HFF-Myc (cell line): ENCODE measurements around the gene TTC13.

Experiments used
- DNase-seq: peaks from one replicate; pipeline ENCODE4 v3.0.0-alpha.2; 2011; ENCODE audit warnings: low read depth; ENCODE audit errors: extremely low read depth
- H3K4me3 ChIP-seq: replicated peaks from 2 replicates; pipeline ENCODE4 v1.5.1; 2011; ENCODE audit warnings: low read depth, mild to moderate bottlenecking, control low read depth, low read length
- CTCF ChIP-seq: IDR thresholded peaks from 2 replicates; pipeline ENCODE4 v1.5.1; 2012; ENCODE audit warnings: mild to moderate bottlenecking, low read depth, low read length, control low read depth; ENCODE audit errors: missing control alignments

TTC13 gene

GRCh38 chr1:230902349-230902923 is 76.2 kb downstream of the TTC13 start:
- no peak for TF ChIP-seq CTCF
- H3K4me3 ChIP-seq: no peak overlapping the region
- DNase-seq: no peak

GRCh38 chr1:230901671-230902070 is 77.0 kb downstream of the TTC13 start:
- no peak for TF ChIP-seq CTCF
- H3K4me3 ChIP-seq: no peak overlapping the region
- no peak for DNase-seq

DNA sequence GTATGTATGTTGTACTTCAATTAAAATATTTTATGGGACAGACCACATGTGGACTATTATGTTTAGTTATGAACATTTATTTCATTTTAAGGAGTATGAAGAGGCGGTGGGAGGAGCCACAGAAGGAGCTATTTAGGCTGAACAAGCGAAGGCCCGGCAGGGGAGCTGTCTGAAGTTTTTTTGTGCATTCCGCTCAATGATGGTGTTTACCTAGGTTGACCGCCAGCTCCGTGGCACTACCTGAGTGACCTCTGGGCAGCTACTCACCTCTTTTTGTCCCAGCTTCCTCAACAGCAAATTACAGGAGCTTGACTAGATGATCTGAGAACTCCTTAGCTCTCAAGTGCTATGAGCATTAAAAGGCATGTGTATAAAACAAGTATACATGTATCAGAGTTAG is 77.7 kb downstream of the TTC13 start:
- TF ChIP-seq CTCF: no peak

GRCh38 chr1:230899841-230900251 is 78.8 kb downstream of the TTC13 start:
- no peak for TF ChIP-seq CTCF
- DNase-seq: no peak
- H3K4me3 ChIP-seq: no peak overlapping the region

More for the DNA sequence above, 77.7 kb downstream of the TTC13 start:
- no peak overlapping the region for H3K4me3 ChIP-seq
- DNase-seq: no peak

- H3K4me3 ChIP-seq: no peak overlapping the region
- TF ChIP-seq CTCF: no peak
- no peak for DNase-seq
These were observed 79.9 kb downstream of the TTC13 start for GRCh38 chr1:230898748-230899147.

DNA sequence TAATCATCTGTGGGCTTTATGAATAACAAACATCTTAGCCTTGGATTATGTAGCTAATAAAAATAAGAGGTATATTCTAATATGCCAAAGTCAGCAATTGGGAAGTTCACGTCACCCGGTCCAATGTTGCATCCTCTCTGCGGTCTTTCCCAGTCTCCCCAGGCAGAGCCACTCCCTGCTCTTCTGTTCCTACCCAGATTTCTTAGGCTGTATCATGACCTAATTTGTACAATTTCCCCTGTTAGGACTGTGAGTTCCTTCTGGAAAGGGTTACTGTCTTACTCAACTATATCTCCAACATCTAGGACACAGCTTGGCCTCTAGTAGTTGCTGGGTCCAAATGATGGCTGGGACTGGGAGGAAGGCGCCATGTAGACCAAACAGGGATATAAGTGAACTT is 80.5 kb downstream of the TTC13 start:
- TF ChIP-seq CTCF: no peak
- DNase-seq: no peak
- no peak overlapping the region for H3K4me3 ChIP-seq

DNA sequence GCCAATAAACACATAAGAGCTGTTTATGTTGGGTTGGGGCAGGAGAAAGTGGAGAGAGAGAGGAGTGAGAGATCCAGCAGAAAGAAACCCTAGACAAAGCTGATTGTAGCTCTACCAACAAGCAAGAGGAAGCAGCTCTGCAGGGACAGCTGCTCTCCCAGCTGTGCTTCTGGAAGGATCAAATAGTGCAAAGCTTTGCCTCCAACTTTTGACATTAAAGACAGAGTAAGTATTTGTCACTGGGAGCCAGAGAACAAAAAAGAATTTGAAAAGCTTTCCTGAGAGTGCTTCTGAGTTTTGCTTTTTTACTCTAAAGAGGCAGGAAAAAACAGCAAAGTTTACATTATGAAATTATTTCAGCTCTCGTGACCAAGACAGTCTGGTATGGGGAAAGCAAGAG is 81.9 kb downstream of the TTC13 start:
- no peak overlapping the region for H3K4me3 ChIP-seq
- DNase-seq: no peak
- no peak for TF ChIP-seq CTCF
